HG02870 (cell line): Measurements from ENCODE around the gene NXNL2.
A peak's percentile ranks its signal among the peaks of the same experiment; 100 is the strongest.

ENCODE experiments used
- ATAC-seq: cut with Tn5 transposase; IDR thresholded peaks from one replicate; pipeline ENCODE4 v1.9.1; 2021; ENCODE audit warnings: mild to moderate bottlenecking, moderate library complexity; ENCODE audit not compliant: unreplicated experiment

The NXNL2 gene

DNA sequence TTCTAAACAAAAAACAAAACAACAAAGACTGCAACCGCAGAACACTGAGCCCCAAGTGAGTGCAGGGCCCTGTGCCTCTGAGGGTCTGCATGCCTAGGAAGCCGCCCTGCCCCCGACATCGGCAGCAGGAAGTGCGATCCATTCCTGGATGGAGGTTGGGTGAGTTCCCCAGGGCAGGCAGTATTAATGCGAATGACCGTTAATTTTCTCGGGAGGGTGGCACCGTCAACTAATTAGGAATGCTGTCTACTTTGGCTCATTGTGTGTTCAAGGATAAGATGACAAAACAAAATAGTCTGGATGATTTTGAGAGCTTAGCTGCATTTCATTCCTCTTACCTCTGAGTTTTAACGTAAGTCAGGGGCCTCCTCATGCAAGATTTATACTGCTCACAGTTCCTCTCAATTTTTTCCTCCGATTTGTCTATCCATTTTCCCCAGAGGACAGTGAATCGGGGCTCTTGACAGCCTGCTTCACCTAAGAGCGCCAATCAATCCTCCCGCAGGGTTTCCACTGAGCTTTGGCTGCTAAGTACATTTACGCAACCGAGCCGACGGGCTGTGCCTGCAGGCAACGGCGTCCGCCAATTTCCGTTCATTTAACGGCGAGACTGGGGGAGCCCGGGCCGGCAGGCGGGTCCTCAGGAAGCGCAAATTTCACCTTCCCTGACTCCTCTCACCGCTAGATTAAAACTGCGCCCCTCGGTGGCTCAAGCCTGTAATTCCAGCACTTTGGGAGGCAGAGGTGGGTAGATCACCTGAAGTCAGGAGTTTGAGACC lies 2.9 kb upstream of the NXNL2 start:
- no peak for ATAC-seq

DNA sequence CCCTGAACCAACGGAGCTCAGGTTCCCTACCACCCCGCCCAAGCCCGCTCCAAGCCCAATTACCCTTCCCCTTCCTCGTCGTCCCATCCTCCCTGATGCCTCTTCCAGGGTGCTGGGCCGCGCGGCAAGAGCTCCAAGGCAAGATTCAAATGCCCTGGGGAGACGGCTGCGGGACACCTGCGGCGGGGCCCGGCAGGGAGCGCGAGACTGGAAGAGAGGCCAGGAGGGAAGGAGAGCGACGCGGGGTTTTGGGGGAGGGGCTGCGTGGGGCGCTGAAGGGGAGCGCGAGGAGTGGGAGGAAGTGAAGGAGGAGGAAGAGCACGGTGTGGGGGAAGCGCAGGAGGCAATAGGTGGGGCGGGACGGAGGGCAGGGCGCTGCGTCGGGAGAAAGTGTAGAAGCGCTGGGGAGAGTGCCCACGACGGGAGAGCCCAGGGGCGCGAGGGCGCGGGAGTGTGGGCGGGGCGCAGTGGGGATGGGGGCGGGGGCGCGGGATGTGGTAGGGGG lies 975 bp upstream of the NXNL2 start:
- no peak for ATAC-seq

DNA sequence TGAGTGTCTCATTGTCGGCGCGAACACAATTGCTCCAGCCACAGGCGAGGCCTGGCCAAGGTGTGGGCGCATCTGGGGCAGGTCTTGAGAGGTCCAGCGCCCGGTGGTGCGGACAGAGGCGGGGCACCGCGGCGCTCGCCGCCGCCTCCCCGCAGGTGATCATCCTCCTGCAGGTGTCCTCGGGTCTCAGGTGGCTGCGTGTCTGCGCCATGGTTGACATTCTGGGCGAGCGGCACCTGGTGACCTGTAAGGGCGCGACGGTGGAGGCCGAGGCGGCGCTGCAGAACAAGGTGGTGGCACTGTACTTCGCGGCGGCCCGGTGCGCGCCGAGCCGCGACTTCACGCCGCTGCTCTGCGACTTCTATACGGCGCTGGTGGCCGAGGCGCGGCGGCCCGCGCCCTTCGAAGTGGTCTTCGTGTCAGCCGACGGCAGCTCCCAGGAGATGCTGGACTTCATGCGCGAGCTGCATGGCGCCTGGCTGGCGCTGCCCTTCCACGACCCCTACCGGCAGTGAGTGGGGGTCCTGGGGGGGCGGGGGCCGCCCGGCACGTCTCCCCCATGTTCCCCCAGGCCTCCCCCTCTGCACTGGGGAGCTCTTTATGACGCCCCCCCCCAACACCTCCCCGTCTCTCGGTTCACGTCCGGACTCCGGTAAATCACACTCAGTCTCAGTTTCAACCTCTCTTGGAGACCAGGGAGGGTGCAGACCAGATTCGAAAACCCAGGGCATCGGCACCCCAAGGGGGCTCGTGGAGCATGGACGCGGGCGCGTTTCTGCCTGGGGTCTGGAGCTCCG lies 446 bp downstream of the NXNL2 start:
- no peak for ATAC-seq

- ATAC-seq, result no peak
Observed at GRCh38 chr9:88536023-88536324, 996 bp downstream of the NXNL2 start.

- ATAC-seq, result no peak
Observed at GRCh38 chr9:88536951-88537760, 2.2 kb downstream of the NXNL2 start.

DNA sequence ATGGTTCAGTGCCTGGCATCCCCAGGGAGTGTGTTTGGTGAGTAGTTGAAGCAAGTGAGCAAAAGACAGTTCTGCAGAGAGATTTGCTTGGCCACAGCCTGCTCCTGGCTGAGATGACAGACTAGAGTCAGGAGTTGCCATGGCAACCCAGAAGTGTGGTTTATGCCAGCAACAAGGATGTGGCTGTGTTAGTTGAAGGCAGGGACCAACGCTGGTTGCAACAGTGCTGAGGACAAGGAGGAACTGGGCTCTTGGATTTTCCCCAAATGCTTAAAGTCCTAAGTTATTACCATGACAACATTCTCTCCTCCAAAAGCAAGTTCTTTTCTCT lies 2.7 kb downstream of the NXNL2 start:
- ATAC-seq, result no peak

DNA sequence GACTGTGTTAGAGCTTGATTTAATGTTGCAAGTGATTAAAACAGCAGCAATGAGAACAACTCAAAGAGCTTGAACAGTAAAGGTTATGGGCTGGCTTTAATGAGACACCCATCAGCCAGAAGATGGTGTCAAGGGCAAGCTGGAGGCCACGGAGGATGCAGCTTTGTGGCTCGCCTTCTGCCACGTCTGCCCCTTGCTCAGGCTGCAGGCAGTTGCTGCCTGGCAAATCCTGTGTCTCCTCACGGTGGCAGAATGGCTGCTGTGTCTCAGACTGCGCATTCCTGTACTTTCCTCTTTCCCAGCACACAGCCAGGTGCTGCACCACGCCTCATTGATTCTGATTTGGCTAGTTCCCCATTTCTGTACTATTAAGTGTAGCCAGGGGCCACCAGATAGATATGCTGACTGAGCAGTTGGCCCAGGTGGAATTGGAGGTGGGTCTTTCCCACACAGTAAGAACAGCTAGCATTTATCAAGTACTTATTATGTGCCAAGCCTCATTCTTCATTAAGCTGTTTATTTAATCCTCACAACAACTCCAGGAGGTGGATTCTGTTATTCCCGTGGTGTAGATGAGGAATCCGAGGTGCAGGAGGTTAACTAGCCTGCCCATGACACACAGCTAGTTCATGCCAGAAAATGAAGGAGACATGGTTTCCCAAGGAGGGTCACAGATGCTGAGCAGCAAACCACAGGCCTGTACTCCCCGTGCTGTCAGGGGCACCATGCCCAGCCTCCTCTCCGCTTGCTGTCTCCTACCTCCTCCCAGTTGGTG lies 3.5 kb downstream of the NXNL2 start:
- no peak for ATAC-seq

- ATAC-seq, result no peak
Observed at GRCh38 chr9:88539246-88539645, 4.3 kb downstream of the NXNL2 start.

- no peak for ATAC-seq
Observed at GRCh38 chr9:88540251-88540763, 5.3 kb downstream of the NXNL2 start.

- ATAC-seq, result no peak
Observed at GRCh38 chr9:88544245-88544644, 9.3 kb downstream of the NXNL2 start.

GRCh38 chr9:88551546-88552137 lies 16.7 kb downstream of the NXNL2 start:
- ATAC-seq, result no peak

DNA sequence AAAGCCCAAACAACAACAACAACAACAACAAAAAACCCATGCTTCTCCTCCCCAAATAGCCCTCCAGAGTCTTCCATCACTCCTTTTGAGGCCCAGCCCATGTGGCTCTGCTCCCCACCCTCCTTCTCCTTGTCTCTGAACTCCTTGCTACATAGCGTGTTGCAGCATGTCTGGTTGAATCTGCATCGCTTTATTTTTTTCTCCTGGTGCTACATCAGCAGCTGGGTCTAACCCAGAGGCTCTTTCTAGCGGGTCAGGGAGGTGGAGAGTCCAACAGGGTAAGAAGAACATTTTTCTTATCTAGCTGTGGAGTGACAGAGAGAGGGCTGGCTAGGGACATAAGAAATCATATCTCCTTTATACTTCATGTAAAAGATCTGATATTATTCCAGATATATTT lies 18.4 kb downstream of the NXNL2 start:
- no peak for ATAC-seq

DNA sequence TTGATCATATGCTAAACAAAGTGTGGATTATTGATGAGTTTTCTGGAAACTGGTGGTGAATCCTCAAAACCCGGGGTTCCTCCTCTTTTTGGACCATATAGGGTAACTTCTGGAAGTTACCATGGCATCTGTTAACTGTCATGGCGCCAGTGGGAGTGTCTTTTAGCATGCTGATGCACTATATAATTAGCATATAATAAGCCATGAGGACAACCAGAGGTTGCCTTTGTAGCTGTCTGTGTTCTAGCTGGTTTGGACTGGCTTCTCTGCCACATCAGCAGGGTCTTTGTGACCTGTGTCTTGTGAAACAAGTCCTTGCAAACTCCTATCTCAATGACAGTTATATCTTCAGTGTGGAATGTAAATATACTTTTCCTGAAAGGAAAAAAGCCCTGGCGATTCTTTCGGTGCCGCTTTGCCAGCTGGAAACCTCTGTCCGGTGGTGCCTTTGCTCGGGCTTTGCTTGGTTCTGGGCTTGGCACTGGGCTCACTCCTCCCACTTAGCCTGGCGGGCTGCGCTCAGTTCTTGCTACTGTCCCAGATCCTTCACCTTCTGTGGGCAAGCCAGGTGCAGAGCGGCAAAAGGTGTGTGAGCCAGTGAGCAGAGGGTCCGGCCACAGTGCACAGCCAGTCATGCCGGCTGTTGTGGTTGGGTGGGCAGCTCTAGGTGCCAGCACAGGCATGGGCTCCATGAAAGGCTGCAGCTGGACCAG lies 20.4 kb downstream of the NXNL2 start:
- ATAC-seq, result no peak

DNA sequence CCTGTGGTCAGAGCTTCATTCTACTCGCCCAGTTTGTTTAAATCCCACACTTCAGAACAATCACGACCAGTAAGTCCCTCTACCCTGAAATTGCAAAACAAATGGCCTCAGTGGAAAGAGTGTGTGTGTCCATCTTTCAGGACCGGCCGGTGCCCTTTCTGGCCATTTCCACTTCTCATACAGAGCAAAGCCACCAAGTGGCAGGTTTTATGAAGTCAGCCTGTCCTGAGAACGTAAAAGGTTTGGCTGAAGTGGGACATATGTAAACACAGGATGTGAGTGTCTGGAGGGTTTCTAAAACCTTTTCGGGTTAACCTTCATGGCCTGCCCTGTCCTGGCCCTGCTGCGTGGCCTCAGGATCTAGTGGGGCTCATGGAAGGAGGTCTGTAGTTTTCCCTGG lies 24.7 kb downstream of the NXNL2 start:
- no peak for ATAC-seq

DNA sequence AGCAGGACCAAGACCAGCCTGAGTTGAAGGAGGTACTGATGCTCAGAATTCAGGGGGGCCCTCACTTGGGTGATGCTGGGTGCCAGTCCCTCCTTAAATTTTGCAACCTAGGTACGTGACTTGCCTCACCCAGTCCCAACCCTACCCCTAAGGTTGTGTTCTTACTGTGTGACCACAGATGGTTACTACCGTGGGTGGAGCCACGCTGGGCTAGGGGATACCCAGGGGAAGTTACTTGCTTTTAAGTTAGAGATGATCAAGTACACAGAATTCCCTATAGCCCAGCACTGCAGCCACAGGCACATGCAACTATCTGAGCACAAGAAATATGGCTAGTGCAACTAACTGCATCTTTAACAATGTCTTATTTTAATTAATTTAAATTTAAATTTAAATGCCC lies 32.9 kb downstream of the NXNL2 start:
- ATAC-seq, result peak; percentile 74

DNA sequence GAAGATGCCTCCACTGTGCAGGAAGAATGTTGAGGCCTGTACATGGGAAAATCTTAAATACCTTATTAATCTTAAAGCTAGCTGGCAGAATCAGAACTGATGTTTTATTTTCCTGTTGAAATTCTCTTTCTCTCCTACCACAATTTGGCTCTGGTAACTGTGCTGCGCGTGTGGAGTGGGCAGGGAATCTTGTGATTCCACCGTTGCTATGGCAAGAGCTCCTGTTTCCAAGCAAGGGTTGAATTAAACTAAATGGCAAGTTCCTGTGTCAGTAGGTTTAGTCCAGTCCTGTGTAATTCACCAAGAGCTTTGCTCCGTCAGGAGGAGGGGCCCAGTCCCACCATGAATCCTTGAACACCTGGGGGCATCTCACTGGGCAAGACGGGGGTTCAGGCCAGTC lies 36.4 kb downstream of the NXNL2 start:
- ATAC-seq, result no peak

- ATAC-seq, result no peak
Observed at GRCh38 chr9:88572684-88573083, 37.7 kb downstream of the NXNL2 start.

GRCh38 chr9:88574953-88575352 lies 40.0 kb downstream of the NXNL2 start:
- ATAC-seq, result no peak

DNA sequence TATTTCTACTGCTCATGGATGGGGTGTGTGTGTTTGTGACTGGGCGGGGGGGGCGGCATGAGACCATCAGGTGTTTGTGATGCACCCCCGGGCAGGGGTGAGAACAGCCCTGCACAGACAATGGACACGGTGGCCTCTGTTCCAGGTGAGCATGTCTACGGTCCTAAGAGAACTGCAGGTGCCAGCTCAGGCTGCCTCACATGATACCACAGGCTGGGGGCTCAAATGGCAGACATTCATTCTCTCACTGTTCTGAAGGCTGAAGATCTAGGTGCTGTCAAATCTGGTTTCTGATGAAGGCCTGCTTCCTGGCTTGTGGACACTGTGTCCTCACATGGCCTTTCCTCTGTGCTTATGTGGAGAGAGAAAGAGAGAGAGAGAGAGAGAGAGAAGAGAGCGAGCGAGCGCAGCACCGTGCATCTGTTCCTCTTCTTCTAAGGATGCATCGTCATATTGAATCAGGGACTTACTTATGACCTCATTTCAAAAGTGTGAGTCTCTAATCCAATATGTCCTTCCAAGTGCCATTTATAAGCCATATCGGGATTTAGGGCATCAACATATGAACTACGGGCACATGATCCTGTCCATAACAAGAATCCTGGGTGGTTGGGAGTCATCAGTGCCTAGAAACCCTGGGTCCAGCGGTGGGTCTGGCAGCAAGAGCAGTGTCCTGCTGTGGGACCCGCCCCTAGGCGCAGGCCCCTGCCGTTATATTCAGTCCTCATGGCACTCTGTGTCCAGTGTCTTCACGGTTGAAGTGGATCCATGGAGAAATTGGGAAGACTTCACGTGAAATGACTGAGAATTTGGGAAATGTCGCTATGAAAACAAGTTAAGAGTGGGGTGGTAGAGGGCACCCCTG lies 42.5 kb downstream of the NXNL2 start:
- ATAC-seq, result no peak
